Adrenal gland (tissue), 12 donors: ENCODE measurements around the gene MRFAP1. TPM values are rescaled to one million over a fixed set of nuclear protein-coding genes. Genes with fewer than 3 reads are reported as not detected.
A peak's percentile ranks its signal among the peaks of the same experiment; 100 is the strongest.
"Not testable (repeated sequence)": the region's sequence is repeated elsewhere in the genome, so short reads cannot be mapped to it uniquely, and the experiment has no call there.

Experiments used
- DNase-seq, 7 donors: peaks; one replicate each; pipeline ENCODE4 v3.0.0-alpha.2; 2019 to 2020
- H3K27ac ChIP-seq, 5 donors: fragments of 200-600 bp; sonication (generic) in 4 of 5; 1 replicate in 3 of 5; 2 replicates in 2 of 5; pipeline versions ENCODE4 v1.5.1 to v1.8.0; 2016 to 2020; ENCODE audit warnings: mild to moderate bottlenecking in 1 of 5
- H3K27me3 ChIP-seq: fragments of 200-600 bp; 2 replicates; pipeline ENCODE4 v1.8.0; 2021
- H3K36me3 ChIP-seq, 2 donors: fragments of 200-600 bp; replicated peaks in 1 of 2; 1 replicate in 1 of 2; 2 replicates in 1 of 2; pipeline versions ENCODE4 v1.5.1 to v1.8.0; 2018 to 2022
- H3K4me1 ChIP-seq, 2 donors: fragments of 200-600 bp; replicated peaks in 1 of 2; 1 replicate in 1 of 2; 2 replicates in 1 of 2; pipeline versions ENCODE4 v1.5.1 to v1.8.0; 2018 to 2021
- H3K4me3 ChIP-seq, 4 donors: fragments of 200-600 bp; sonication (generic) in 3 of 4; one replicate each; pipeline ENCODE4 v1.5.1; 2016 to 2018
- H3K9me3 ChIP-seq, 3 donors: fragments of 200-600 bp; sonication (generic) in 1 of 3; replicated peaks in 1 of 3; 1 replicate in 2 of 3; 2 replicates in 1 of 3; pipeline versions ENCODE4 v1.5.1 to v1.8.0; 2016 to 2021
- POLR2A ChIP-seq, 2 donors: fragments of 450-650 bp; IDR thresholded peaks; one replicate each; pipeline ENCODE4 v1.6.1; 2017; ENCODE audit warnings: antibody characterized with exemption in 2 of 2, mild to moderate bottlenecking in 2 of 2, moderate library complexity in 1 of 2
- WGBS, 4 donors: extraction: QIAGEN DNeasy Blood & Tissue Kit in 2 of 4; methylation state at CpG; one replicate each; pipeline versions ENCODE4 v1.1.5 to v1.1.7; 2013 to 2017; 5-methylcytosine and 5-hydroxymethylcytosine counted together
- intact Hi-C, 2 donors: fragments of 100-400 bp; cut with DNase I; formaldehyde crosslinking; loops; one replicate each; pipeline versions ENCODE4 v1.14.1 to v1.15.0; 2022 to 2023
- polyA plus RNA-seq, 3 donors: library from polyadenylated mRNA; stranded (reverse); fragments of 200-250 nt in 2 of 3; fragments of 350-450 nt in 1 of 3; fragmentation: Illumina TruSeq in 1 of 3; extraction: RNeasy Lipid Tissue Mini Kit (QIAGEN cat#74804) in 1 of 3; gene quantifications; one replicate each; pipeline ENCODE4 v1.2.3, GENCODE V29; 2013 to 2014
- total RNA-seq, 9 donors: library from RNA; depleted of rRNA in 4 of 9; stranded (reverse); fragments of >200 nt in 4 of 9; fragments of 120-200 nt in 1 of 9; fragmentation: NEBNext Ultra II Directional in 1 of 9; extraction: Animal tissue kit (Norgen Biotek cat#: 25700) in 1 of 9; gene quantifications; one replicate each; pipeline versions ENCODE4 v1.1.0 to v1.2.4, GENCODE V29; 2013 to 2023
- TF ChIP-seq, protein P1 (sequence below), 6 experiments: fragments of 450-650 bp in 4 of 6; fragments of 200-600 bp in 2 of 6; sonication (generic) in 1 of 6; IDR thresholded peaks; 1 replicate in 5 of 6; 2 replicates in 1 of 6; pipeline versions ENCODE4 v1.5.1 to v1.8.0; 2016 to 2021; ENCODE audit warnings: antibody characterized with exemption in 6 of 6, mild to moderate bottlenecking in 2 of 6, moderate library complexity in 1 of 6
- donor health status: healthy with polysubstance abuse.
- donor health status: Bipolar disorder and iron deficiency.
- donor health status: DM: yes; HTN: yes; CAD: no.
- donor health status: DM: no; HTN: no; CAD: no.
- donor health status: DM: no; HTN: no; CAD: no.
- donor health status: DM: yes; HTN: yes; CAD: no.

The MRFAP1 gene
- total and polyA plus RNA-seq, 12 donors: 161 to 618 (median 329) TPM

DNA sequence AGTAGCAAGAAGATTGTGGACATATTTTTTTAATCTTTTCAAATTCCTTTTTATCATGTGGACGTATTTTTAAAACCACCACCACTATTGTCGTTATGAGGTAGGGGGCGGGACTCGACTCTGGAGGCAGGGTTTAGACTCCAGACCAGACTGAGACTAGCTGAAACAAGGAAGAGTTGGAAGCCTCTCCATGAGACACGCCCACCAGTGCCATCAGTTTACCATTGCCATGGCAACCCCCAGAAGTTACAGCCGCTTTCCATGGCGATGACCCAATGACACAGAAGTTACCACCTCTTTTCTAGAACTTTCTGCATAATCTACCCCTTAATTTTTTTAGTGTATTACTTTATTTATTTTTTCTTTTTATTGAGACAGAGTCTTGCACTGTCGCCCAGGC lies 8.7 kb downstream of the MRFAP1 start:
- 89 to 93% (median 92%) methylated on average over 8 of the region's 8 CpGs for WGBS, 4 donors
- Histone ChIP-seq H3K36me3 (no peaks in the 10 kb centered on the region), H3K9me3 (no peaks in the 10 kb centered on the region), H3K4me1 (no peaks in the 10 kb centered on the region), H3K27me3 (no peaks in the 10 kb centered on the region), H3K27ac (no peak overlapping the region), H3K4me3 (no peak overlapping the region)
- no peak for DNase-seq
- intact Hi-C loops: no loop called here
- TF ChIP-seq POLR2A (IDR thresholded peaks at IDR 0.05): no peak
- TF ChIP-seq, protein P1, sequence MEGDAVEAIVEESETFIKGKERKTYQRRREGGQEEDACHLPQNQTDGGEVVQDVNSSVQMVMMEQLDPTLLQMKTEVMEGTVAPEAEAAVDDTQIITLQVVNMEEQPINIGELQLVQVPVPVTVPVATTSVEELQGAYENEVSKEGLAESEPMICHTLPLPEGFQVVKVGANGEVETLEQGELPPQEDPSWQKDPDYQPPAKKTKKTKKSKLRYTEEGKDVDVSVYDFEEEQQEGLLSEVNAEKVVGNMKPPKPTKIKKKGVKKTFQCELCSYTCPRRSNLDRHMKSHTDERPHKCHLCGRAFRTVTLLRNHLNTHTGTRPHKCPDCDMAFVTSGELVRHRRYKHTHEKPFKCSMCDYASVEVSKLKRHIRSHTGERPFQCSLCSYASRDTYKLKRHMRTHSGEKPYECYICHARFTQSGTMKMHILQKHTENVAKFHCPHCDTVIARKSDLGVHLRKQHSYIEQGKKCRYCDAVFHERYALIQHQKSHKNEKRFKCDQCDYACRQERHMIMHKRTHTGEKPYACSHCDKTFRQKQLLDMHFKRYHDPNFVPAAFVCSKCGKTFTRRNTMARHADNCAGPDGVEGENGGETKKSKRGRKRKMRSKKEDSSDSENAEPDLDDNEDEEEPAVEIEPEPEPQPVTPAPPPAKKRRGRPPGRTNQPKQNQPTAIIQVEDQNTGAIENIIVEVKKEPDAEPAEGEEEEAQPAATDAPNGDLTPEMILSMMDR (IDR thresholded peaks at IDR 0.05): no peak

DNA sequence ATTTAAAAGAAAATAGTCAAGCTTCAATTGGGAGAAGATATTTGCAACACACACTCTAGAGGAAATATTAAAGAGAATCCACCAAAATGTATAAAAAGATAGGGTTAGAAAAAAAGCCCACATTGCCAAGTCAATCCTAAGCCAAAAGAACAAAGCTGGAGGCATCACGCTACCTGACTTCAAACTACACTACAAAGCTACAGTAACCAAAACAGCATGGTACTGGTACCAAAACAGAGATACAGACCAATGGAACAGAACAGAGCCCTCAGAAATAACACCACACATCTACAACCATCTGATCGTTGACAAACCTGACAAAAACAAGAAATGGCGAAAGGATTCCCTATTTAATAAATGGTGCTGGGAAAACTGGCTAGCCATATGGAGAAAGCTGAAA lies 13.7 kb downstream of the MRFAP1 start:
- WGBS, 4 donors: 43 to 100% (median 49%) methylated on average over 2 to 3 of the region's 3 CpGs
- H3K27me3 ChIP-seq, intact Hi-C loops, H3K4me1 ChIP-seq, DNase-seq, H3K9me3 ChIP-seq, H3K4me3 ChIP-seq, H3K36me3 ChIP-seq, H3K27ac ChIP-seq: not testable (repeated sequence)

DNA sequence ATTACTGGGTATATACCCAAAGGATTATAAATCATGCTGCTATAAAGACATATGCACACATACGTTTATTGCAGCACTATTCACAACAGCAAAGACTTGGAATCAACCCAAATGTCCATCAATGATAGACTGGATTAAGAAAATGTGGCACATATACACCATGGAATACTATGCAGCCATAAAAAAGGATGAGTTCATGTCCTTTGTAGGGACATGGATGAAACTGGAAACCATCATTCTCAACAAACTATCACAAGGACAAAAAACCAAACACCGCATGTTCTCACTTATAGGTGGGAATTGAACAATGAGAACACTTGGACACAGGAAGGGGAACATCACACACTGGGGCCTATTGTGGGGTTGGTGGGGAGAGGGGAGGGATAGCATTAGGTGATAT lies 14.8 kb downstream of the MRFAP1 start:
- H3K4me1 ChIP-seq, H3K4me3 ChIP-seq, H3K36me3 ChIP-seq, H3K27me3 ChIP-seq, H3K27ac ChIP-seq, intact Hi-C loops, H3K9me3 ChIP-seq, DNase-seq: not testable (repeated sequence)
- WGBS, 4 donors: 78 to 92% (median 82%) methylated on average over 2 of the region's 2 CpGs

DNA sequence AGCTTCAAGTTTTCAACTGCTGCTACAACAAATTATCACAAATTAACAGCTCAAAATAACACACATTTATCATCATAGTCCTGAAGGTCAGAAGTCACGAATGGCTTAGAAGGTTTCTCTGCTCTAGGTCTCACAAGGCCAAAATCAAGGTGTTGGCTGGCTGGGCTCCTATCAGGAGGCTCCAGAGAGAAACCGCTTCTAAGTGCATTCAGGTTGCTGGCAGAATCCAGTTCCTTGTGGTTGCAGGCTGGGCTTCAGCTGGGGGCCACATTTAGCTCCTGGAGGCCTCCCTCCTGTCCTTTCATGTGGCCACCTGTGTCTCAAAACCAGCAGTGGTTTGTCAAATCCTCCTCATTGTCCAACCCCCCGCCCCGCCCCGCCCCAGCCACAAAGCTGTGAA lies 15.4 kb downstream of the MRFAP1 start:
- 78 to 89% (median 84%) methylated on average over 5 of the region's 5 CpGs for WGBS, 4 donors
- H3K27ac ChIP-seq: no peak overlapping the region
- no peaks in the 10 kb centered on the region for H3K27me3 ChIP-seq
- H3K36me3 ChIP-seq: no peaks in the 10 kb centered on the region
- H3K4me3 ChIP-seq: no peak overlapping the region
- H3K9me3 ChIP-seq: no peaks in the 10 kb centered on the region
- intact Hi-C loops: no loop called here
- TF ChIP-seq POLR2A (IDR thresholded peaks at IDR 0.05): no peak
- TF ChIP-seq, protein P1 (IDR thresholded peaks at IDR 0.05): no peak
- H3K4me1 ChIP-seq: peaks cover 0 to 9% of the 10 kb centered on the region in 2 donors
- peak in 1 of 7 donors; percentile 41 for DNase-seq

DNA sequence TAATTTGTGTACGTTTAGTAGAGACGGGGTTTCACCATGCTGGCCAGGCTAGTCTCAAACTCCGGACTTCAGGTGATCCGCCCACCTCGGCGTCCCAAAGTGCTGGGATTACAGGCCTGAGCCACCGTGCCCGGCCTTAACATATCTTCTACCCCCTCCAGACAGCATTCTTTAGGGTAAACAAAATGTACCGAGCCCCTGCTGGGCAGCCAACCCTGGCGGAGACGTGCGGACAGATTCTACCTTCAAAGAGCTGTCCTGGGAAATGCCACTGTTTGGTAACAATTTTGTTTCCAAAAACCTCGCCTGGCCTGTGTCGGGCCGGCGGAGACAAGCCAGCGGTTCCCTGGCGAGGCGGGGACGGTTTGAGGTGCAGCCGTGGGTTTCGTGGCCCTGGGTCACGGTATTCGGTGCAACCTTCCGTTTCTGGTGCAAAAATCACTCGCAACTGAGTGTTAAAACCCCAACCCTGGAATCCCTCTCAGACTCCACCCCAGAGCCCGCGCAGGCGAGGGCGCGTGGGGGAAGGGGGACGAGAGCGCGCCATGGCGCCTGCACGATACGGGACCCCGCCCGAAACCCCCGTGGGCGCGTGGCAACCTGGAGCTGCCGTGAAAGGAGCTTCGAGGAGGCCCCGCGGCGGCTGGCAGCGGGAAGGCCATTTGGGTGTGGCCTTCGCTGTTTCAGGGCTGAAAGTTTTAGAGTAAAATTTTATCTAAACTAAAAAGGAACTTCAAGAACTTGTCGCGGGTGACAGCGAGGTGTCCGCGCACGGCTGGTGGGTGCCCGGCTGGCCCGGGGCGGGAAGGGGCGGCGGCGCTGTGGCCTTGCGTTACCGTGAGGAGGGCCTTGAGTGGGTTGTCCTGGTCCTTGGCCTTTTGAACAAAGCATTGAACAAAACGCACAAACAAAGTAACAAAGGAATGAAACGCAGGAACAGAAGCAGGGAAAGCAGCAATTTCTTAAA lies 17.0 kb downstream of the MRFAP1 start:
- H3K36me3 ChIP-seq: no peaks in the 10 kb centered on the region
- TF ChIP-seq, protein P1 (IDR thresholded peaks at IDR 0.05): no peak
- TF ChIP-seq POLR2A (IDR thresholded peaks at IDR 0.05): no peak
- no peak overlapping the region for H3K4me3 ChIP-seq
- intact Hi-C loops: no loop called here
- H3K9me3 ChIP-seq: no peaks in the 10 kb centered on the region
- H3K27me3 ChIP-seq: no peaks in the 10 kb centered on the region
- DNase-seq: peak in 1 of 7 donors; percentile 49
- peaks cover 0 to 9% of the 10 kb centered on the region in 2 donors for H3K4me1 ChIP-seq
- H3K27ac ChIP-seq: no peak overlapping the region
- 63 to 75% (median 70%) methylated on average over 49 to 65 of the region's 65 CpGs for WGBS, 4 donors
